Parathyroid adenoma (tissue), 2 donors: ENCODE results near the gene STK32C.
"Not testable (repeated sequence)": the region's sequence is repeated elsewhere in the genome, so short reads cannot be mapped to it uniquely, and the experiment has no call there.

Source experiments
- H2AFZ ChIP-seq: fragments of 300-600 bp; sonication (generic); one replicate; pipeline ENCODE4 v1.7.0; 2017; ENCODE audit warnings: antibody characterized with exemption, mild to moderate bottlenecking
- H3K27ac ChIP-seq: fragments of 300-600 bp; sonication (generic); one replicate; pipeline ENCODE4 v1.7.0; 2017
- H3K27me3 ChIP-seq: fragments of 300-600 bp; sonication (generic); one replicate; pipeline ENCODE4 v1.7.0; 2017; ENCODE audit warnings: low read length; ENCODE audit not compliant: control insufficient read depth, insufficient read depth
- H3K36me3 ChIP-seq: fragments of 300-600 bp; sonication (generic); one replicate; pipeline ENCODE4 v1.7.0; 2017; ENCODE audit warnings: low read length; ENCODE audit not compliant: control insufficient read depth, insufficient read depth
- H3K4me1 ChIP-seq: fragments of 300-600 bp; sonication (generic); one replicate; pipeline ENCODE4 v1.7.0; 2017; ENCODE audit warnings: control low read depth
- H3K4me2 ChIP-seq: fragments of 300-600 bp; sonication (generic); one replicate; pipeline ENCODE4 v1.7.0; 2017; ENCODE audit warnings: low read length
- H3K4me3 ChIP-seq: fragments of 300-600 bp; sonication (generic); one replicate; pipeline ENCODE4 v1.7.0; 2017; ENCODE audit warnings: low read depth, low read length
- H3K79me2 ChIP-seq: fragments of 300-600 bp; sonication (generic); one replicate; pipeline ENCODE4 v1.7.0; 2017; ENCODE audit warnings: control low read depth
- H3K9ac ChIP-seq: fragments of 300-600 bp; sonication (generic); one replicate; pipeline ENCODE4 v1.7.0; 2017; ENCODE audit warnings: mild to moderate bottlenecking
- H3K9me3 ChIP-seq: fragments of 300-600 bp; sonication (generic); one replicate; pipeline ENCODE4 v1.7.0; 2017; ENCODE audit warnings: low read length; ENCODE audit not compliant: control insufficient read depth
- CTCF ChIP-seq: fragments of 300-600 bp; sonication (generic); IDR thresholded peaks from one replicate; pipeline ENCODE4 v1.7.0; 2017; ENCODE audit warnings: antibody characterized with exemption, mild to moderate bottlenecking
- donor health status: primary hyperparathyroidism.

The STK32C gene

GRCh38 chr10:132296666-132297443, 10.9 kb downstream of the STK32C start:
- Histone ChIP-seq H3K27me3 (no peaks in the 10 kb centered on the region), H2AFZ (no peak overlapping the region), H3K27ac (no peak overlapping the region), H3K4me3 (no peak overlapping the region), H3K4me2 (no peak overlapping the region), H3K4me1 (no peaks in the 10 kb centered on the region), H3K79me2 (peaks cover 14% of the 10 kb centered on the region), H3K9me3 (no peaks in the 10 kb centered on the region), H3K9ac (no peak overlapping the region), H3K36me3 (no peaks in the 10 kb centered on the region)
- no peak for TF ChIP-seq CTCF

- peaks cover 14% of the 10 kb centered on the region for H3K79me2 ChIP-seq
- H3K4me1 ChIP-seq, H3K27ac ChIP-seq, H3K4me3 ChIP-seq, H3K36me3 ChIP-seq, H3K9me3 ChIP-seq, H2AFZ ChIP-seq, H3K27me3 ChIP-seq, H3K9ac ChIP-seq, H3K4me2 ChIP-seq: not testable (repeated sequence)
These were observed 12.3 kb downstream of the STK32C start for GRCh38 chr10:132295481-132295880.

GRCh38 chr10:132294561-132295318, 13.0 kb downstream of the STK32C start:
- H2AFZ ChIP-seq, result no peak overlapping the region

GRCh38 chr10:132293813-132294520, 13.8 kb downstream of the STK32C start:
- Histone ChIP-seq H3K4me2 (no peak overlapping the region), H3K79me2 (peaks cover 14% of the 10 kb centered on the region), H3K27ac (no peak overlapping the region), H3K36me3 (no peaks in the 10 kb centered on the region), H2AFZ (no peak overlapping the region), H3K27me3 (no peaks in the 10 kb centered on the region), H3K4me3 (no peak overlapping the region), H3K4me1 (no peaks in the 10 kb centered on the region), H3K9ac (no peak overlapping the region), H3K9me3 (no peaks in the 10 kb centered on the region)
- TF ChIP-seq CTCF, result no peak

More at GRCh38 chr10:132294561-132295318, 13.0 kb downstream of the STK32C start:
- Histone ChIP-seq H3K79me2 (peaks cover 14% of the 10 kb centered on the region), H3K36me3 (no peaks in the 10 kb centered on the region), H3K9ac (no peak overlapping the region), H3K27me3 (no peaks in the 10 kb centered on the region), H3K4me1 (no peaks in the 10 kb centered on the region), H3K9me3 (no peaks in the 10 kb centered on the region), H3K4me3 (no peak overlapping the region), H3K4me2 (no peak overlapping the region), H3K27ac (no peak overlapping the region)
- TF ChIP-seq CTCF, result no peak

GRCh38 chr10:132293201-132293812, 14.4 kb downstream of the STK32C start:
- H3K36me3 ChIP-seq, result no peaks in the 10 kb centered on the region
- no peak overlapping the region for H3K27ac ChIP-seq
- H3K4me3 ChIP-seq, result no peak overlapping the region
- no peak overlapping the region for H3K9ac ChIP-seq
- peaks cover 14% of the 10 kb centered on the region for H3K79me2 ChIP-seq
- TF ChIP-seq CTCF, result no peak
- H3K27me3 ChIP-seq, result no peaks in the 10 kb centered on the region
- no peaks in the 10 kb centered on the region for H3K4me1 ChIP-seq
- H2AFZ ChIP-seq, result no peak overlapping the region
- H3K9me3 ChIP-seq, result no peaks in the 10 kb centered on the region
- no peak overlapping the region for H3K4me2 ChIP-seq
